IMR-90 (cell line): ENCODE data around the gene CACNA1D. TPM values are rescaled to one million over a fixed set of nuclear protein-coding genes. Genes with fewer than 3 reads are reported as not detected.

Experiments
- ATAC-seq: fragments of 200-7000 bp; cut with Tn5 transposase; 2 replicates; pipeline ENCODE4 v1.9.1; 2020; ENCODE audit warnings: low read depth, mild to moderate bottlenecking, moderate library complexity
- BruUV-seq: library from RNA; stranded (reverse); fragments of 400-500 nt; replicated peaks from 2 replicates; lab custom pipeline; 2021; lab: Mats Ljungman, UMichigan
- CTCF ChIA-PET: fragments of 300-600 bp; formaldehyde crosslinking; extraction: SDS; loops from one replicate; lab custom pipeline; 2021; ENCODE audit warnings: antibody characterized with exemption; lab: Yijun Ruan, JAX
- POLR2A ChIA-PET: fragments of 300-600 bp; sonication (Branson Sonifier 250); formaldehyde crosslinking; loops from one replicate; lab custom pipeline; 2022; ENCODE audit warnings: antibody characterized with exemption; ENCODE audit not compliant: unreplicated experiment; lab: Charles Lee
- DNase-seq: peaks from one replicate; pipeline ENCODE4 v3.0.0; 2013
- H2AFZ ChIP-seq: replicated peaks from 2 replicates; pipeline ENCODE3; 2013; ENCODE audit warnings: low read length, mild to moderate bottlenecking; ENCODE audit not compliant: poor library complexity
- H2AK5ac ChIP-seq: 2 replicates; pipeline ENCODE4 v1.6.1; 2013; ENCODE audit warnings: low read depth, low read length, inconsistent platforms
- H2AK9ac ChIP-seq: replicated peaks from 2 replicates; pipeline ENCODE3; 2013; ENCODE audit warnings: mild to moderate bottlenecking, low read depth, low read length, moderate library complexity; ENCODE audit not compliant: poor library complexity
- H2BK120ac ChIP-seq: 2 replicates; pipeline ENCODE4 v1.6.1; 2013; ENCODE audit warnings: low read depth, low read length, inconsistent platforms
- H2BK15ac ChIP-seq: 3 replicates; pipeline ENCODE4 v1.6.1; 2013; ENCODE audit warnings: low read depth, low read length, inconsistent platforms
- H2BK20ac ChIP-seq: 2 replicates; pipeline ENCODE4 v1.6.1; 2013; ENCODE audit warnings: low read depth, mild to moderate bottlenecking, inconsistent platforms, low read length, moderate library complexity
- H2BK5ac ChIP-seq: 2 replicates; pipeline ENCODE4 v1.6.1; 2013; ENCODE audit warnings: mild to moderate bottlenecking, low read depth, low read length, inconsistent platforms; ENCODE audit not compliant: poor library complexity, severe bottlenecking
- H3K14ac ChIP-seq: replicated peaks from 2 replicates; pipeline ENCODE4 v1.6.1; 2013; ENCODE audit warnings: low read depth, low read length, inconsistent platforms
- H3K18ac ChIP-seq: 2 replicates; pipeline ENCODE4 v1.6.1; 2013; ENCODE audit warnings: low read depth, low read length, control low read depth
- H3K23ac ChIP-seq: 2 replicates; pipeline ENCODE4 v1.6.1; 2013; ENCODE audit warnings: low read depth, low read length, inconsistent platforms
- H3K27ac ChIP-seq: 2 replicates; pipeline ENCODE4 v1.5.1; 2013; ENCODE audit warnings: mild to moderate bottlenecking, control low read depth, low read length; ENCODE audit not compliant: insufficient read depth
- H3K27me3 ChIP-seq: 2 replicates; pipeline ENCODE4 v1.6.1; 2013; ENCODE audit warnings: low read length; ENCODE audit not compliant: control insufficient read depth, insufficient read depth
- H3K36me3 ChIP-seq: 2 replicates; pipeline ENCODE4 v1.6.1; 2013; ENCODE audit warnings: low read length, mixed read lengths; ENCODE audit not compliant: control insufficient read depth, insufficient read depth
- H3K4ac ChIP-seq: 2 replicates; pipeline ENCODE4 v1.6.1; 2013; ENCODE audit warnings: low read depth, low read length, inconsistent platforms
- H3K4me1 ChIP-seq: 2 replicates; pipeline ENCODE4 v1.6.1; 2013; ENCODE audit warnings: low read length, mixed read lengths; ENCODE audit not compliant: control insufficient read depth, insufficient read depth
- H3K4me2 ChIP-seq: 2 replicates; pipeline ENCODE4 v1.6.1; 2013; ENCODE audit warnings: low read depth, mild to moderate bottlenecking, control low read depth, low read length, moderate library complexity
- H3K4me3 ChIP-seq: 2 replicates; pipeline ENCODE4 v1.5.1; 2013; ENCODE audit warnings: low read depth, mild to moderate bottlenecking, control low read depth, low read length, moderate library complexity; ENCODE audit not compliant: insufficient read depth
- H3K56ac ChIP-seq: 2 replicates; pipeline ENCODE4 v1.6.1; 2013; ENCODE audit warnings: low read length, inconsistent platforms; ENCODE audit not compliant: insufficient read depth; ENCODE audit errors: extremely low read depth
- H3K79me1 ChIP-seq, 2 experiments: 2 replicates each; pipeline ENCODE4 v1.6.1; 2013; ENCODE audit warnings: low read length in 2 of 2, inconsistent platforms in 1 of 2, low read depth in 1 of 2
- H3K9ac ChIP-seq: 2 replicates; pipeline ENCODE4 v1.6.1; 2013; ENCODE audit warnings: low read depth, low read length, control low read depth
- H3K9me1 ChIP-seq: 2 replicates; pipeline ENCODE4 v1.6.1; 2013; ENCODE audit warnings: low read length, inconsistent platforms; ENCODE audit not compliant: insufficient read depth
- H3K9me3 ChIP-seq: 2 replicates; pipeline ENCODE4 v1.6.1; 2013; ENCODE audit warnings: low read length; ENCODE audit not compliant: control insufficient read depth, insufficient read depth
- H4K20me1 ChIP-seq: 2 replicates; pipeline ENCODE4 v1.6.1; 2013; ENCODE audit warnings: low read length, inconsistent platforms; ENCODE audit not compliant: insufficient read depth
- H4K5ac ChIP-seq: 2 replicates; pipeline ENCODE4 v1.6.1; 2013; ENCODE audit warnings: mild to moderate bottlenecking, low read depth, low read length, control low read depth
- H4K8ac ChIP-seq, 2 experiments: 2 replicates each; pipeline ENCODE4 v1.6.1; 2013; ENCODE audit warnings: low read depth in 2 of 2, low read length in 2 of 2, control low read depth in 1 of 2, inconsistent platforms in 1 of 2
- H4K91ac ChIP-seq: 2 replicates; pipeline ENCODE4 v1.6.1; 2013; ENCODE audit warnings: low read depth, low read length, inconsistent platforms; ENCODE audit not compliant: insufficient read depth
- CHD1 ChIP-seq: IDR thresholded peaks from 2 replicates; pipeline ENCODE4 v1.6.1; 2012; ENCODE audit warnings: low read depth, low read length, improper control_type of control experiment
- FOS ChIP-seq: fragments of 150-350 bp; IDR thresholded peaks from 2 replicates; pipeline ENCODE4 v1.6.1; 2016; ENCODE audit warnings: low read depth, low read length
- MAFK ChIP-seq: IDR thresholded peaks from 2 replicates; pipeline ENCODE4 v1.6.1; 2012; ENCODE audit warnings: low read depth, low read length, improper control_type of control experiment
- MAZ ChIP-seq: IDR thresholded peaks from 2 replicates; pipeline ENCODE4 v1.6.1; 2012; ENCODE audit warnings: low read depth, mild to moderate bottlenecking, low read length, improper control_type of control experiment, moderate library complexity, borderline replicate concordance
- NFE2L2 ChIP-seq: fragments of 150-350 bp; IDR thresholded peaks from 2 replicates; pipeline ENCODE4 v1.6.1; 2016; ENCODE audit warnings: low read depth, mild to moderate bottlenecking, low read length
- POLR2A ChIP-seq: IDR thresholded peaks from 2 replicates; pipeline ENCODE4 v1.6.1; 2012; ENCODE audit warnings: mild to moderate bottlenecking, low read depth, low read length
- RAD21 ChIP-seq: IDR thresholded peaks from 2 replicates; pipeline ENCODE4 v1.6.1; 2012; ENCODE audit warnings: low read length, improper control_type of control experiment
- RCOR1 ChIP-seq: IDR thresholded peaks from 2 replicates; pipeline ENCODE4 v1.6.1; 2012; ENCODE audit warnings: mild to moderate bottlenecking, low read length, improper control_type of control experiment; ENCODE audit not compliant: insufficient replicate concordance
- RFX5 ChIP-seq: IDR thresholded peaks from 2 replicates; pipeline ENCODE4 v1.8.0; 2012; ENCODE audit warnings: low read depth, mild to moderate bottlenecking, low read length, moderate library complexity
- SMC3 ChIP-seq: fragments of 150-350 bp; IDR thresholded peaks from 2 replicates; pipeline ENCODE4 v1.6.1; 2016; ENCODE audit warnings: low read depth, mild to moderate bottlenecking, antibody characterized with exemption, low read length, moderate library complexity
- WGBS, 2 experiments: methylation state at CpG; one replicate each; pipeline versions ENCODE4 v1.1.5 to v1.1.7; 2013; ENCODE audit warnings: missing lambda C conversion rate in 2 of 2; ENCODE audit not compliant: insufficient read length in 1 of 2; ENCODE audit errors: extremely low coverage in 2 of 2; 5-methylcytosine and 5-hydroxymethylcytosine counted together
- dilution Hi-C: fragments of 300-500 bp; cut with HindIII; formaldehyde crosslinking; loops from one replicate; pipeline ENCODE4 v1.14.3; 2018; ENCODE audit warnings: low sequenced_read_pairs; ENCODE audit not compliant: unreplicated experiment
- in situ Hi-C: fragments of 300-500 bp; cut with MboI; formaldehyde crosslinking; loops from 3 replicates; pipeline ENCODE4 v1.14.3; 2019; ENCODE audit warnings: low sequenced_read_pairs, inconsistent platforms, mixed read lengths
- intact Hi-C: fragments of 100-400 bp; cut with micrococcal nuclease; formaldehyde crosslinking; loops from 2 replicates; pipeline ENCODE4 v1.10.0; 2022
- polyA plus RNA-seq, 3 experiments: library from polyadenylated mRNA; depleted of rRNA; stranded (reverse); fragments of >200 nt; gene quantifications; 2 replicates each; pipeline ENCODE4 v1.2.3, GENCODE V29; 2012; ENCODE audit warnings: low replicate concordance in 1 of 3
- total RNA-seq: library from RNA; depleted of rRNA; stranded (reverse); fragments of >200 nt; gene quantifications from 2 replicates; pipeline ENCODE4 v1.2.3, GENCODE V29; 2012
- TF ChIP-seq, protein P1 (sequence below): fragments of 150-350 bp; IDR thresholded peaks from 2 replicates; pipeline ENCODE4 v1.6.1; 2016; ENCODE audit warnings: low read depth, mild to moderate bottlenecking, low read length, moderate library complexity, borderline replicate concordance
- TF ChIP-seq, protein P2 (sequence below): fragments of 150-350 bp; IDR thresholded peaks from 2 replicates; pipeline ENCODE4 v1.6.1; 2017; ENCODE audit warnings: mild to moderate bottlenecking, antibody characterized with exemption, low read length, low read depth

The CACNA1D gene
- total and polyA plus RNA-seq, 2 of the 4 experiments (the other 2 are of a cell fraction) = 0.07 TPM; not detected in 1

DNA sequence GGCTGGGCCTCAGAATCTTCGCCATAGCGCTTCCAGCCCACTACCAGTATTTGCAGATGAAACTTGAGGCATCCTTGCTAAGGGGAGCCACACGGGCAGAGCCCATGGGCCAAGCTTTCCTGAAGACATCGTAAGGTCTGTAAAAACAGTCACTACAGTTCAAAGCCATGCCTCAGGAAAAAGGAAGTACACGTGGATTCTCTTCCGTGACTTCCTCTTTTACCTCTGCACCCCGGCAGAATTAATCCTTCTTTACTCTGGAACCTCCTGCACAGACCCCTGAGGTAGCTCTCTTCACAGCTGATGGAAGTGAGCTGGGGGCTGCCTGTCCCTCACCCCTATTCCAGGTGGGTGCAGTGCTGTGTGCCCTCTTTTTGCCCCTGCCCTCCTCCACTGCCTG is 222.6 kb downstream of the CACNA1D start:
- Histone ChIP-seq H2BK20ac (no peak overlapping the region), H3K27me3 (no peaks in the 10 kb centered on the region; the same call in 1 of the 2 replicates), H4K8ac (no peak overlapping the region), H3K27ac (no peak overlapping the region), H2AK5ac (no peak overlapping the region), H3K36me3 (no peaks in the 10 kb centered on the region), H3K4me1 (no peaks in the 10 kb centered on the region), H2BK5ac (no peak overlapping the region), H4K5ac (no peak overlapping the region), H2BK15ac (no peak overlapping the region), H3K14ac (no peak overlapping the region), H3K9ac (no peak overlapping the region), H2BK120ac (no peak overlapping the region), H3K56ac (no peak overlapping the region), H3K79me1 (no peaks in the 10 kb centered on the region), H4K20me1 (no peaks in the 10 kb centered on the region), H3K9me1 (no peaks in the 10 kb centered on the region), H3K4me3 (no peak overlapping the region), H3K18ac (no peak overlapping the region), H3K4me2 (no peak overlapping the region), H4K91ac (no peak overlapping the region), H3K23ac (no peak overlapping the region), H3K4ac (no peak overlapping the region), H2AK9ac (no peak overlapping the region), H2AFZ (no peak overlapping the region), H3K9me3 (no peaks in the 10 kb centered on the region)
- 87% methylated on average over 3 of the region's 7 CpGs; no CpG with 5 or more reads in 1 of the 2 experiments for WGBS, 2 experiments
- ChIA-PET CTCF (no interaction called here), POLR2A (no interaction called here)
- intact Hi-C loops (no loop called here), in situ Hi-C loops (loop anchor here (10.0 to 25.0 kb wide), 3 partner anchors 342 to 605 kb away; no protein-coding TSS in a partner anchor), dilution Hi-C loops (no loop called here)
- DNase-seq = no peak
- no TSS peak for BruUV-seq
- TF ChIP-seq RAD21 (no peak), MAZ (no peak), SMC3 (no peak), NFE2L2 (no peak), FOS (no peak), RCOR1 (no peak), POLR2A (no peak), RFX5 (no peak), CHD1 (no peak), MAFK (no peak)
- TF ChIP-seq, protein P1, sequence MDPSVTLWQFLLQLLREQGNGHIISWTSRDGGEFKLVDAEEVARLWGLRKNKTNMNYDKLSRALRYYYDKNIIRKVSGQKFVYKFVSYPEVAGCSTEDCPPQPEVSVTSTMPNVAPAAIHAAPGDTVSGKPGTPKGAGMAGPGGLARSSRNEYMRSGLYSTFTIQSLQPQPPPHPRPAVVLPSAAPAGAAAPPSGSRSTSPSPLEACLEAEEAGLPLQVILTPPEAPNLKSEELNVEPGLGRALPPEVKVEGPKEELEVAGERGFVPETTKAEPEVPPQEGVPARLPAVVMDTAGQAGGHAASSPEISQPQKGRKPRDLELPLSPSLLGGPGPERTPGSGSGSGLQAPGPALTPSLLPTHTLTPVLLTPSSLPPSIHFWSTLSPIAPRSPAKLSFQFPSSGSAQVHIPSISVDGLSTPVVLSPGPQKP = no peak
- TF ChIP-seq, protein P2, sequence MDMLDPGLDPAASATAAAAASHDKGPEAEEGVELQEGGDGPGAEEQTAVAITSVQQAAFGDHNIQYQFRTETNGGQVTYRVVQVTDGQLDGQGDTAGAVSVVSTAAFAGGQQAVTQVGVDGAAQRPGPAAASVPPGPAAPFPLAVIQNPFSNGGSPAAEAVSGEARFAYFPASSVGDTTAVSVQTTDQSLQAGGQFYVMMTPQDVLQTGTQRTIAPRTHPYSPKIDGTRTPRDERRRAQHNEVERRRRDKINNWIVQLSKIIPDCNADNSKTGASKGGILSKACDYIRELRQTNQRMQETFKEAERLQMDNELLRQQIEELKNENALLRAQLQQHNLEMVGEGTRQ = no peak
- no peak for ATAC-seq
